ENCODE results near the gene WNT2B.

WNT2B gene

DNA sequence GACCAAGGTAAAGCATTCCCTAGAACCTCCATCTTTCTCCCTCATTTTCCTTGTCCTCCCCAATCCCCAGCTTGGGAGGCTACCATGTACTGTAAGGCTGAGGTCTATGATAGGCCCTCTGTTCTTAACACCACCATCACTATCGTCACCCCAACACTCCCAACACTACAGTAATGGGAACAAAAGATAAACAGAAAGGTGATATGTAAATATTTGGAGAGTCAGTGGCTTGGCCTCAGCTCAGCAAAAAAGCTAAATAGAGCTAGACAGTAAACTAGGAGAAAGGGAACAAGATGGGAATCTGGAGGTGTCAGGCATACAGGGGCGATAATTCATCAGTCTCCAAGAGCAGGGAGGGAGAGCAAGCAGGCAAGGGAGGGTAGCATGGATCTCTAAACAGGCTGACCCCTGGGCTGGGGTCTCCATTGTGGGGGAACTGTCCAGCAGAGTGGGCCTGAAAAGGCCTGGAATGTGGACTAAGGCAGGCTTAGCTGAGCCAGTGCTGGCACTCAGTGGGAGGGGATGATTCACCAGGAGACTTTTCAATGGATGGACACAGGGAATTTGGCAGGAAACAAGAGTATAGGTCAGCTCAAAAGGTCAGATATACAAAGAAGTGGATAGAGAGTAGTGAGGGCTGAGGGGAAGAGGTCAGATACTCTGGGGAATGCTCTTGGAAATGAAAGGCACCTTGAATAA lies 6.7 kb downstream of the WNT2B start:
- Histone ChIP-seq H3K4me3 (ENCODE audit: low read depth, low read length) (no peak overlapping the region), H3K27ac (no peak overlapping the region), H3K27me3 (replicated peaks) (no peaks in the 10 kb centered on the region), H3K36me3 (replicated peaks) (no peaks in the 10 kb centered on the region)
- DNase-seq, result peak; percentile 46
- TF ChIP-seq, protein P1, sequence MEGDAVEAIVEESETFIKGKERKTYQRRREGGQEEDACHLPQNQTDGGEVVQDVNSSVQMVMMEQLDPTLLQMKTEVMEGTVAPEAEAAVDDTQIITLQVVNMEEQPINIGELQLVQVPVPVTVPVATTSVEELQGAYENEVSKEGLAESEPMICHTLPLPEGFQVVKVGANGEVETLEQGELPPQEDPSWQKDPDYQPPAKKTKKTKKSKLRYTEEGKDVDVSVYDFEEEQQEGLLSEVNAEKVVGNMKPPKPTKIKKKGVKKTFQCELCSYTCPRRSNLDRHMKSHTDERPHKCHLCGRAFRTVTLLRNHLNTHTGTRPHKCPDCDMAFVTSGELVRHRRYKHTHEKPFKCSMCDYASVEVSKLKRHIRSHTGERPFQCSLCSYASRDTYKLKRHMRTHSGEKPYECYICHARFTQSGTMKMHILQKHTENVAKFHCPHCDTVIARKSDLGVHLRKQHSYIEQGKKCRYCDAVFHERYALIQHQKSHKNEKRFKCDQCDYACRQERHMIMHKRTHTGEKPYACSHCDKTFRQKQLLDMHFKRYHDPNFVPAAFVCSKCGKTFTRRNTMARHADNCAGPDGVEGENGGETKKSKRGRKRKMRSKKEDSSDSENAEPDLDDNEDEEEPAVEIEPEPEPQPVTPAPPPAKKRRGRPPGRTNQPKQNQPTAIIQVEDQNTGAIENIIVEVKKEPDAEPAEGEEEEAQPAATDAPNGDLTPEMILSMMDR (IDR thresholded peaks at IDR 0.05; ENCODE audit: low read depth, low read length, missing control alignments), result no peak
- in situ Hi-C loops (cut with HindIII; ENCODE audit: low pct_ligation_motif_present, low sequenced_read_pairs), result no loop called here

DNA sequence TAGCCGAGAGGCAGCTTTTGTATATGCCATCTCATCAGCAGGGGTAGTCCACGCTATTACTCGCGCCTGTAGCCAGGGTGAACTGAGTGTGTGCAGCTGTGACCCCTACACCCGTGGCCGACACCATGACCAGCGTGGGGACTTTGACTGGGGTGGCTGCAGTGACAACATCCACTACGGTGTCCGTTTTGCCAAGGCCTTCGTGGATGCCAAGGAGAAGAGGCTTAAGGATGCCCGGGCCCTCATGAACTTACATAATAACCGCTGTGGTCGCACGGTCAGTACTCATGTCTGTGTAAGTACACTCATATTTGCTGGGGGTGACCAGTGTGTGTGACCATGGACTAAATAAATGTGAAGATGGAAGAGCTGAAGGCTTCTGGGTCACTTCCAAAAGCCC lies 7.4 kb downstream of the WNT2B start:
- no peak for DNase-seq
- H3K27ac ChIP-seq, result no peak overlapping the region
- no peaks in the 10 kb centered on the region for H3K27me3 ChIP-seq (replicated peaks)
- no peak overlapping the region for H3K4me3 ChIP-seq (ENCODE audit: low read depth, low read length)
- TF ChIP-seq, protein P1 (IDR thresholded peaks at IDR 0.05; ENCODE audit: low read depth, low read length, missing control alignments), result no peak
- in situ Hi-C loops (cut with HindIII; ENCODE audit: low pct_ligation_motif_present, low sequenced_read_pairs), result no loop called here
- no peaks in the 10 kb centered on the region for H3K36me3 ChIP-seq (replicated peaks)

DNA sequence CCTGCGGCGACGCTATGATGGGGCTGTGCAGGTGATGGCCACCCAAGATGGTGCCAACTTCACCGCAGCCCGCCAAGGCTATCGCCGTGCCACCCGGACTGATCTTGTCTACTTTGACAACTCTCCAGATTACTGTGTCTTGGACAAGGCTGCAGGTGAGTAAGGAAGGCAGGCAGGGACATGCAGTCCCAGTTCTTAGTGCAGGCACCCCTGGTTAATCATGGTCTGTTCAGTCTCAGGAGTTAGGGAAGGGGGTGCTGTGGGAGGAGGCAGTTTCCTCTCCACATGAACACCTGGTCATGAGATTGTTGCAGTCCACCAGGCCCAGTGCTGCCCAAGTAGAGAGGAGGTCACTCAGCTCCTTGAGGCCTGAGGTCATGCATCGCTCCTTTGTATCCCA lies 8.5 kb downstream of the WNT2B start:
- in situ Hi-C loops (cut with HindIII; ENCODE audit: low pct_ligation_motif_present, low sequenced_read_pairs), result no loop called here
- no peak for DNase-seq
- Histone ChIP-seq H3K4me3 (ENCODE audit: low read depth, low read length) (no peak overlapping the region), H3K36me3 (replicated peaks) (no peaks in the 10 kb centered on the region), H3K27me3 (replicated peaks) (no peaks in the 10 kb centered on the region), H3K27ac (no peak overlapping the region)
- TF ChIP-seq, protein P1 (IDR thresholded peaks at IDR 0.05; ENCODE audit: low read depth, low read length, missing control alignments), result no peak

DNA sequence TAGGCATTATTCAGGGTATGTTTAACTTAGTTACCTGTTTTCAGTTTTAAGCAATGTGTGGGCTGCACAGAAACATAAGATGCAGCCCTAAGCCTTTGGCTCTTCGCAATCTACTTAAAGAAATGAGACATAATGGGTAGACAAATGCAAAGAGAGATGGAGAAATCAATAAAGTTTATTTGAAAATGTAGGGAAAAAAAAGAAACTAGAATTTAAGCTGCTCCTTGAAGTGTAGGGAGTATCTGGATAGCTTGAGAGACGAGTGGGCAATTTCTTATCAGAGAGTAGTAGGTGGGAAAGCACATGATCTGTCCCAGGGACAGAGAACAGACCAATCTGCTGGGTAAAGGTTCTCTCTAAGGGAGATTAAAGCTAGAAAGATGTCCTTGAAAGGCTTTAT lies 8.9 kb downstream of the WNT2B start:
- no peak for DNase-seq
- TF ChIP-seq, protein P1 (IDR thresholded peaks at IDR 0.05; ENCODE audit: low read depth, low read length, missing control alignments), result no peak
- in situ Hi-C loops (cut with HindIII; ENCODE audit: low pct_ligation_motif_present, low sequenced_read_pairs), result no loop called here

DNA sequence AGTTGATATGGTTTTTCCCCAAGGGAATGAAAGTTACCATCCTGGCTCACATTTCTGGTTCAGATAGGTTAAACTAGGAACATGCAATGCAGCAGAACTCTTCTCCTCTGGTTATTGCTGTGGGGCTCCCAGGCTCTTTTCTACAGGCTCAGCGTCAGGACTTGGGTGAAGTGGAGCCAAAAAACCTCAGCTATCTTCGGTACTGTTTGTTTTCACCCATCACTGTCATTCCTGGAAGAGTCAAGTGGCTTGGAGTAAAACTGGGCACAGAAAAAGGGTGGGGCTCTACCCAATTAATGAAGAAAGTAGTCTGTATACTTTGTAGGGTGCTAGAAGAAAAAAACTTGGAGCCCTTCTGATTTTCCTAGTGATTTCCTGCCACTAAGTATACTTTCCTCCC lies 9.4 kb downstream of the WNT2B start:
- Histone ChIP-seq H3K27ac (no peak overlapping the region), H3K36me3 (replicated peaks) (no peaks in the 10 kb centered on the region), H3K4me3 (ENCODE audit: low read depth, low read length) (no peak overlapping the region), H3K27me3 (replicated peaks) (no peaks in the 10 kb centered on the region)
- no peak for DNase-seq
- in situ Hi-C loops (cut with HindIII; ENCODE audit: low pct_ligation_motif_present, low sequenced_read_pairs), result no loop called here
- TF ChIP-seq, protein P1 (IDR thresholded peaks at IDR 0.05; ENCODE audit: low read depth, low read length, missing control alignments), result no peak

More for the DNA sequence above, 8.9 kb downstream of the WNT2B start:
- H3K36me3 ChIP-seq (replicated peaks), result no peaks in the 10 kb centered on the region
- H3K4me3 ChIP-seq (ENCODE audit: low read depth, low read length), result no peak overlapping the region
- no peaks in the 10 kb centered on the region for H3K27me3 ChIP-seq (replicated peaks)
- H3K27ac ChIP-seq, result no peak overlapping the region

DNA sequence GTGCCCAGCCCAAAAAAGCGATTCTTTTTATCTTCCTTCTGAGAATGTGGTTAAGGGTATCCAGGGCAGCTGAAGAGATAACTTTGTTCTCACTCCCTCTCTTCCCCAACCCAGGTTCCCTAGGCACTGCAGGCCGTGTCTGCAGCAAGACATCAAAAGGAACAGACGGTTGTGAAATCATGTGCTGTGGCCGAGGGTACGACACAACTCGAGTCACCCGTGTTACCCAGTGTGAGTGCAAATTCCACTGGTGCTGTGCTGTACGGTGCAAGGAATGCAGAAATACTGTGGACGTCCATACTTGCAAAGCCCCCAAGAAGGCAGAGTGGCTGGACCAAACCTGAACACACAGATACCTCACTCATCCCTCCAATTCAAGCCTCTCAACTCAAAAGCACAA lies 11.4 kb downstream of the WNT2B start:
- no peak for DNase-seq
- in situ Hi-C loops (cut with HindIII; ENCODE audit: low pct_ligation_motif_present, low sequenced_read_pairs), result no loop called here

More for the DNA sequence above, 11.4 kb downstream of the WNT2B start:
- Histone ChIP-seq H3K4me3 (ENCODE audit: low read depth, low read length) (no peak overlapping the region), H3K27ac (no peak overlapping the region), H3K36me3 (replicated peaks) (no peaks in the 10 kb centered on the region), H3K27me3 (replicated peaks) (no peaks in the 10 kb centered on the region)
- TF ChIP-seq, protein P1 (IDR thresholded peaks at IDR 0.05; ENCODE audit: low read depth, low read length, missing control alignments), result no peak
